Panc1 (cell line): Measurements from ENCODE around the gene CHAC1. TPM values are rescaled to one million over a fixed set of nuclear protein-coding genes. Genes with fewer than 3 reads are reported as not detected.

Experiments
- ATAC-seq: fragments of 200-7000 bp; cut with Tn5 transposase; 2 replicates; pipeline ENCODE4 v1.9.1; 2020; ENCODE audit warnings: mild to moderate bottlenecking, moderate library complexity
- BruUV-seq: library from RNA; stranded (reverse); fragments of 400-500 nt; replicated peaks from 2 replicates; lab custom pipeline; 2021; lab: Mats Ljungman, UMichigan
- CTCF ChIA-PET: fragments of 300-600 bp; sonication (Branson Sonifier 250); formaldehyde crosslinking; loops from one replicate; lab custom pipeline; 2022; ENCODE audit warnings: antibody characterized with exemption; lab: Charles Lee
- POLR2A ChIA-PET: fragments of 300-600 bp; sonication (Branson Sonifier 250); formaldehyde crosslinking; loops from one replicate; lab custom pipeline; 2022; ENCODE audit warnings: antibody characterized with exemption; lab: Charles Lee
- DNase-seq: peaks from one replicate; pipeline ENCODE4 v3.0.0-alpha.2; 2010; ENCODE audit warnings: low read depth, low spot score
- H3K27ac ChIP-seq: 2 replicates; pipeline ENCODE4 v1.5.1; 2011; ENCODE audit warnings: mild to moderate bottlenecking, low read length, inconsistent platforms
- H3K27me3 ChIP-seq: fragments of 200-500 bp; sonication (Bioruptor generic); 2 replicates; pipeline ENCODE4 v1.6.0; 2014; ENCODE audit warnings: low read length, inconsistent platforms; ENCODE audit not compliant: control insufficient read depth, insufficient read depth
- H3K36me3 ChIP-seq: fragments of 200-500 bp; sonication (Bioruptor generic); 2 replicates; pipeline ENCODE4 v1.5.1; 2014; ENCODE audit warnings: inconsistent platforms, mild to moderate bottlenecking, low read length, moderate library complexity; ENCODE audit not compliant: control insufficient read depth, insufficient read depth
- H3K4me1 ChIP-seq: 2 replicates; pipeline ENCODE4 v1.5.1; 2011; ENCODE audit warnings: inconsistent platforms, mild to moderate bottlenecking, low read length, moderate library complexity; ENCODE audit not compliant: control insufficient read depth, insufficient read depth
- H3K4me3 ChIP-seq, 2 experiments: 2 replicates each; pipeline ENCODE4 v1.5.1; 2011 to 2012; ENCODE audit warnings: low read depth in 2 of 2, low read length in 2 of 2, mild to moderate bottlenecking in 2 of 2, inconsistent platforms in 1 of 2, moderate library complexity in 1 of 2
- H3K9me3 ChIP-seq: fragments of 200-500 bp; sonication (Bioruptor generic); 2 replicates; pipeline ENCODE4 v1.5.1; 2014; ENCODE audit warnings: low read depth, mild to moderate bottlenecking, inconsistent platforms, low read length, moderate library complexity; ENCODE audit not compliant: control insufficient read depth, insufficient read depth
- CTCF ChIP-seq: fragments of 450-650 bp; IDR thresholded peaks from 2 replicates; pipeline ENCODE4 v1.5.1; 2017; ENCODE audit warnings: mild to moderate bottlenecking
- POLR2AphosphoS5 ChIP-seq: IDR thresholded peaks from 2 replicates; pipeline ENCODE4 v1.6.1; 2012; ENCODE audit warnings: mild to moderate bottlenecking, low read depth, low read length, moderate library complexity
- SIN3A ChIP-seq: IDR thresholded peaks from 2 replicates; pipeline ENCODE4 v1.6.1; 2012; ENCODE audit warnings: low read depth, mild to moderate bottlenecking, low read length, moderate library complexity, borderline replicate concordance; ENCODE audit not compliant: insufficient read depth
- TCF7L2 ChIP-seq: IDR thresholded peaks from 2 replicates; pipeline ENCODE4 v1.6.1; 2011; ENCODE audit warnings: mild to moderate bottlenecking, low read depth, low read length, inconsistent platforms
- in situ Hi-C: cut with HindIII; loops from 2 replicates; pipeline ENCODE4 v1.10.0; 2016; ENCODE audit warnings: low sequenced_read_pairs, low pct_unique_long_range_greater_than_20kb
- intact Hi-C: fragments of 100-400 bp; cut with micrococcal nuclease; formaldehyde crosslinking; loops from one replicate; pipeline ENCODE4 v1.10.0; 2022; ENCODE audit not compliant: unreplicated experiment
- total RNA-seq: library from RNA; stranded (reverse); gene quantifications from one replicate; pipeline ENCODE4 v1.2.1, GENCODE V29; 2021; ENCODE audit not compliant: unreplicated experiment
- TF ChIP-seq, protein P1 (sequence below), 2 experiments: IDR thresholded peaks; 2 replicates each; pipeline ENCODE4 v1.6.1; 2011 to 2012; ENCODE audit warnings: low read depth in 2 of 2, control low read depth in 1 of 2, low read length in 1 of 2, mild to moderate bottlenecking in 1 of 2, moderate library complexity in 1 of 2; ENCODE audit not compliant: insufficient read depth in 1 of 2

Gene CHAC1
- total RNA-seq, 1 experiment from 2014 or later: 15.5 TPM

- no peaks in the 10 kb centered on the region for H3K9me3 ChIP-seq
- TF ChIP-seq TCF7L2: no peak
- TF ChIP-seq, protein P1, sequence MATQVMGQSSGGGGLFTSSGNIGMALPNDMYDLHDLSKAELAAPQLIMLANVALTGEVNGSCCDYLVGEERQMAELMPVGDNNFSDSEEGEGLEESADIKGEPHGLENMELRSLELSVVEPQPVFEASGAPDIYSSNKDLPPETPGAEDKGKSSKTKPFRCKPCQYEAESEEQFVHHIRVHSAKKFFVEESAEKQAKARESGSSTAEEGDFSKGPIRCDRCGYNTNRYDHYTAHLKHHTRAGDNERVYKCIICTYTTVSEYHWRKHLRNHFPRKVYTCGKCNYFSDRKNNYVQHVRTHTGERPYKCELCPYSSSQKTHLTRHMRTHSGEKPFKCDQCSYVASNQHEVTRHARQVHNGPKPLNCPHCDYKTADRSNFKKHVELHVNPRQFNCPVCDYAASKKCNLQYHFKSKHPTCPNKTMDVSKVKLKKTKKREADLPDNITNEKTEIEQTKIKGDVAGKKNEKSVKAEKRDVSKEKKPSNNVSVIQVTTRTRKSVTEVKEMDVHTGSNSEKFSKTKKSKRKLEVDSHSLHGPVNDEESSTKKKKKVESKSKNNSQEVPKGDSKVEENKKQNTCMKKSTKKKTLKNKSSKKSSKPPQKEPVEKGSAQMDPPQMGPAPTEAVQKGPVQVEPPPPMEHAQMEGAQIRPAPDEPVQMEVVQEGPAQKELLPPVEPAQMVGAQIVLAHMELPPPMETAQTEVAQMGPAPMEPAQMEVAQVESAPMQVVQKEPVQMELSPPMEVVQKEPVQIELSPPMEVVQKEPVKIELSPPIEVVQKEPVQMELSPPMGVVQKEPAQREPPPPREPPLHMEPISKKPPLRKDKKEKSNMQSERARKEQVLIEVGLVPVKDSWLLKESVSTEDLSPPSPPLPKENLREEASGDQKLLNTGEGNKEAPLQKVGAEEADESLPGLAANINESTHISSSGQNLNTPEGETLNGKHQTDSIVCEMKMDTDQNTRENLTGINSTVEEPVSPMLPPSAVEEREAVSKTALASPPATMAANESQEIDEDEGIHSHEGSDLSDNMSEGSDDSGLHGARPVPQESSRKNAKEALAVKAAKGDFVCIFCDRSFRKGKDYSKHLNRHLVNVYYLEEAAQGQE (IDR thresholded peaks at IDR 0.05; ENCODE audit: insufficient read depth in 1 of 2, low read depth in 2 of 2, low read length in 1 of 2): no peak
- no peak for TF ChIP-seq CTCF
- TF ChIP-seq SIN3A: no peak
- TF ChIP-seq POLR2AphosphoS5: no peak
- no TSS peak for BruUV-seq
- no peaks in the 10 kb centered on the region for H3K4me1 ChIP-seq
- intact Hi-C loops: no loop called here
- no peak for ATAC-seq
- no peak for DNase-seq
- H3K27me3 ChIP-seq: no peaks in the 10 kb centered on the region
- in situ Hi-C loops: no loop called here
- peaks cover 42% of the 10 kb centered on the region for H3K36me3 ChIP-seq
- ChIA-PET CTCF (no interaction called here), POLR2A (no interaction called here)
- H3K4me3 ChIP-seq: no peak overlapping the region
- H3K27ac ChIP-seq: no peak overlapping the region
Measured at GRCh38 chr15:40982855-40983254, 29.6 kb downstream of the CHAC1 start.

DNA sequence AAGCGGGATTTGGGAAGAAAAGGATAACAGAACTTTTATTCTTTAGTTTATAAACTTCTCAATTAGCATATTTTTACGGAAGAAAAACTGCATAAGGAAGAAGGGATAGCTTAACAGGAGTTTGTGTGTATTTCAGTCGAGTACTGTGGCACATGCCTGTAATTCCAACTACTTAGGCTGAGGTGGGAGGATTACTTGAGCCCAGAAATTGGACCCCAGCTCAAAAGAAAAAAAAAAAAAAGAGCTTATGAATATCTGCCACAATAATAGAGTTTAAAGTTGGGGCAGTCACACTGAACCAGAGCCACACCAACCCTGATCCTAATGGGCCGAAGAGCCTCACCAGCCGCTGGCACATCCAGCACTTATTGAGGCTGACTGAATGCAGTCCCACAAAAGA is 31.1 kb downstream of the CHAC1 start:
- DNase-seq: no peak
- Histone ChIP-seq H3K27me3 (no peaks in the 10 kb centered on the region), H3K4me1 (no peaks in the 10 kb centered on the region), H3K36me3 (peaks cover 40% of the 10 kb centered on the region), H3K4me3 (no peak overlapping the region), H3K9me3 (no peaks in the 10 kb centered on the region), H3K27ac (no peak overlapping the region)
- intact Hi-C loops: no loop called here
- in situ Hi-C loops: no loop called here
- ChIA-PET CTCF (interaction anchor here (0.6 kb wide), 1 partner anchor 43 kb away, joined by 3 read pairs; no protein-coding TSS in a partner anchor), POLR2A (no interaction called here)
- TF ChIP-seq, protein P1 (IDR thresholded peaks at IDR 0.05; ENCODE audit: insufficient read depth in 1 of 2, low read depth in 2 of 2, low read length in 1 of 2): no peak
- no TSS peak for BruUV-seq
- ATAC-seq: no peak
